Measurements from ENCODE around the gene KMT2D. TPM values are rescaled to one million over a fixed set of nuclear protein-coding genes. Genes with fewer than 3 reads are reported as not detected.
A peak's percentile ranks its signal among the peaks of the same experiment; 100 is the strongest.

KMT2D gene
- total and polyA plus RNA-seq, 2 donors (not counting 3 experiments of a cell fraction or from before 2014, with no cell fraction given), result 15.1 to 120 TPM

DNA sequence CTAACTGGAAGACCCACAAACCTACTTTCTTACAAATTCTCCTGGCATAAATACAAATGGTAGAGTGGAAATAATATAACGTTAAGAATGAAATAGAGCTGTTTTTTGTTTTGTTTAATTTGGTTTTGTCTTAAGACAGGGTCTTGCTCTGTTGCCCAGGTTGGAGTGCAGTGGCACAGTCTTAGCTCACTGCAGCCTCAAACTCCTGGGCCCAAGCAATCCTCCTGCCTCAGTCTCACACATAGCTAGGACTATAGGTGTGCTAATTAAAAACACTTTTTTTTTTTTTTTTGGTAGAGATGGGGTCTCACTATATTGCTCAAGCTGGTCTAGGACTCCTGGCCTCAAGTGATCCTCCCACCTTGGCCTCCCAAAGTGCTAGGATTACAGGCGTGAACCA, 38.1 kb upstream of the KMT2D start:
- Histone ChIP-seq H3K79me2 (ENCODE audit: control insufficient read depth, insufficient read depth, low read length) (no peaks in the 10 kb centered on the region), H3K9ac (replicated peaks; ENCODE audit: extremely low read depth, insufficient read depth, low read length) (no peak overlapping the region), H3K36me3 (ENCODE audit: control insufficient read depth in 2 of 2, extremely low read depth in 1 of 2, insufficient read depth in 2 of 2, low read length in 2 of 2) (peaks cover 7 to 47% of the 10 kb centered on the region in 2 experiments), H3K27me3 (ENCODE audit: control insufficient read depth in 2 of 2, insufficient read depth in 2 of 2, low read length in 2 of 2) (no peaks in the 10 kb centered on the region), H4K20me1 (replicated peaks; ENCODE audit: control insufficient read depth, extremely low read depth, insufficient read depth, low read length) (no peaks in the 10 kb centered on the region), H3K4me2 (ENCODE audit: insufficient read depth, low read length) (no peak overlapping the region), H3K9me3 (replicated peaks; ENCODE audit: control insufficient read depth, insufficient read depth, low read length) (no peaks in the 10 kb centered on the region), H3K9me1 (replicated peaks; ENCODE audit: control insufficient read depth, extremely low read depth, insufficient read depth, low read length) (no peaks in the 10 kb centered on the region), H3K4me3 (replicated peaks in 1 of 3; ENCODE audit: insufficient read depth in 1 of 3, low read depth in 1 of 3, low read length in 3 of 3) (no peak overlapping the region), H2AFZ (ENCODE audit: low read depth, low read length) (no peak overlapping the region), H3K27ac (ENCODE audit: insufficient read depth, low read depth, low read length) (no peak overlapping the region), H3K4me1 (ENCODE audit: control insufficient read depth, extremely low read depth, insufficient read depth, low read length) (peaks cover 13% of the 10 kb centered on the region)
- FAIRE-seq (no peak), DNase-seq (ENCODE audit: low read depth, low spot score) (no peak)
- TF ChIP-seq, protein P1, sequence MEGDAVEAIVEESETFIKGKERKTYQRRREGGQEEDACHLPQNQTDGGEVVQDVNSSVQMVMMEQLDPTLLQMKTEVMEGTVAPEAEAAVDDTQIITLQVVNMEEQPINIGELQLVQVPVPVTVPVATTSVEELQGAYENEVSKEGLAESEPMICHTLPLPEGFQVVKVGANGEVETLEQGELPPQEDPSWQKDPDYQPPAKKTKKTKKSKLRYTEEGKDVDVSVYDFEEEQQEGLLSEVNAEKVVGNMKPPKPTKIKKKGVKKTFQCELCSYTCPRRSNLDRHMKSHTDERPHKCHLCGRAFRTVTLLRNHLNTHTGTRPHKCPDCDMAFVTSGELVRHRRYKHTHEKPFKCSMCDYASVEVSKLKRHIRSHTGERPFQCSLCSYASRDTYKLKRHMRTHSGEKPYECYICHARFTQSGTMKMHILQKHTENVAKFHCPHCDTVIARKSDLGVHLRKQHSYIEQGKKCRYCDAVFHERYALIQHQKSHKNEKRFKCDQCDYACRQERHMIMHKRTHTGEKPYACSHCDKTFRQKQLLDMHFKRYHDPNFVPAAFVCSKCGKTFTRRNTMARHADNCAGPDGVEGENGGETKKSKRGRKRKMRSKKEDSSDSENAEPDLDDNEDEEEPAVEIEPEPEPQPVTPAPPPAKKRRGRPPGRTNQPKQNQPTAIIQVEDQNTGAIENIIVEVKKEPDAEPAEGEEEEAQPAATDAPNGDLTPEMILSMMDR (IDR thresholded peaks at IDR 0.05; ENCODE audit: extremely low read depth in 1 of 2, insufficient read depth in 1 of 2, low read depth in 1 of 2, low read length in 2 of 2), result no peak
- TF ChIP-seq POLR2A (IDR thresholded peaks at IDR 0.05; ENCODE audit: low read depth, low read length), result no peak
- no peak for TF ChIP-seq POLR2AphosphoS5 (IDR thresholded peaks at IDR 0.05; ENCODE audit: insufficient read depth, low read depth, low read length)
- intact Hi-C loops (cut with micrococcal nuclease), result loop anchor here (1.0 kb wide), 2 partner anchors 10 to 34 kb away; no protein-coding TSS in a partner anchor
- CTCF ChIA-PET, result interaction anchor here (0.6 to 11.7 kb wide), 20 partner anchors 7 to 136 kb away, joined by 3 to 188 read pairs (median 6); partner anchors contain the start of genes LMBR1L, RHEBL1 and TUBA1B
- POLR2A ChIA-PET, result interaction anchor here (1.5 kb wide), 1 partner anchor 10 kb away, joined by 5 read pairs; no protein-coding TSS in a partner anchor
- dilution Hi-C loops (cut with MboI; ENCODE audit: extremely low pct_ligation_motif_present, low sequenced_read_pairs), result no loop called here
- BruUV-seq (replicated peaks), result no TSS peak

DNA sequence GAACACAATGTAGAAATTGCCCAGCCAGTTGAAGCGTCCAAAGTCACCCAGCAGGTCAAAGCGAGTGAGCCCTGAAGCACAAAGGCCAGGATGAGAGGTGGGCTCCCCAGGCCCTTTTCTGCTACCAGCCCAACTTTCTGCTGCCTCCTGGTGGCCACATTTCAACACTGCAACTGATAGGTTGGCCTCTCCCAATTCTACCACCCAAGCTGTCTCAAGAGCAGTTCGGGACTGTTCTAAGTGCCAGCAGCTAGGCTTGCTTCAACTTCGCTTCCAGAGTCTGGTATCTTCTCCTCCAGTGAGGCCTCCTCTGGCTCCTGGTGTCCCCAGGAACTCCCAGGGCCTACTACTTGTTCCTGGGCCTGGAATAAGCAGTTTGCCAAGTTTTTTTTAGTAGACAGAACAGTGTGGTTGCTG, 37.4 kb upstream of the KMT2D start:
- CTCF ChIA-PET, result interaction anchor here (0.6 to 11.7 kb wide), 20 partner anchors 8 to 140 kb away, joined by 3 to 188 read pairs (median 6); partner anchors contain the start of genes ARF3, LMBR1L, RHEBL1 and TUBA1B
- no peak overlapping the region for H3K27ac ChIP-seq (ENCODE audit: insufficient read depth, low read depth, low read length)
- peaks cover 4 to 41% of the 10 kb centered on the region in 2 experiments for H3K36me3 ChIP-seq (ENCODE audit: control insufficient read depth in 2 of 2, extremely low read depth in 1 of 2, insufficient read depth in 2 of 2, low read length in 2 of 2)
- H3K9me1 ChIP-seq (replicated peaks; ENCODE audit: control insufficient read depth, extremely low read depth, insufficient read depth, low read length), result no peaks in the 10 kb centered on the region
- DNase-seq (ENCODE audit: low read depth, low spot score), result peak; percentile 58
- no peak overlapping the region for H2AFZ ChIP-seq (ENCODE audit: low read depth, low read length)
- POLR2A ChIA-PET, result interaction anchor here (0.8 to 1.5 kb wide), 2 partner anchors 10 to 12 kb away, joined by 5 to 7 read pairs; no protein-coding TSS in a partner anchor
- H3K79me2 ChIP-seq (ENCODE audit: control insufficient read depth, insufficient read depth, low read length), result no peaks in the 10 kb centered on the region
- dilution Hi-C loops (cut with MboI; ENCODE audit: extremely low pct_ligation_motif_present, low sequenced_read_pairs), result no loop called here
- intact Hi-C loops (cut with micrococcal nuclease), result loop anchor here (1.0 kb wide), 2 partner anchors 10 to 34 kb away; no protein-coding TSS in a partner anchor
- BruUV-seq (replicated peaks), result no TSS peak
- H3K4me1 ChIP-seq (ENCODE audit: control insufficient read depth, extremely low read depth, insufficient read depth, low read length), result peaks cover 19% of the 10 kb centered on the region
- H3K9me3 ChIP-seq (replicated peaks; ENCODE audit: control insufficient read depth, insufficient read depth, low read length), result no peaks in the 10 kb centered on the region
- H3K9ac ChIP-seq (replicated peaks; ENCODE audit: extremely low read depth, insufficient read depth, low read length), result no peak overlapping the region
- H4K20me1 ChIP-seq (replicated peaks; ENCODE audit: control insufficient read depth, extremely low read depth, insufficient read depth, low read length), result no peaks in the 10 kb centered on the region
- peak; percentile 73 for FAIRE-seq
- H3K4me2 ChIP-seq (ENCODE audit: insufficient read depth, low read length), result no peak overlapping the region
- no peaks in the 10 kb centered on the region for H3K27me3 ChIP-seq (ENCODE audit: control insufficient read depth in 2 of 2, insufficient read depth in 2 of 2, low read length in 2 of 2)
- TF ChIP-seq, protein P1 (IDR thresholded peaks at IDR 0.05; ENCODE audit: extremely low read depth in 1 of 2, insufficient read depth in 1 of 2, low read depth in 1 of 2, low read length in 2 of 2), result peak; percentile 81 to 91
- TF ChIP-seq POLR2A (IDR thresholded peaks at IDR 0.05; ENCODE audit: low read depth, low read length) (no peak), FOS (IDR thresholded peaks at IDR 0.05; ENCODE audit: borderline replicate concordance, insufficient read depth, low read length) (no peak)
- H3K4me3 ChIP-seq (replicated peaks in 1 of 3; ENCODE audit: insufficient read depth in 1 of 3, low read depth in 1 of 3, low read length in 3 of 3), result no peak overlapping the region

Measured in endothelial cell of umbilical vein (primary cell).